A549 treated with CORT108297 at 1 μM for 4 hours (cell line): ENCODE data around the gene UTP3. TPM values are rescaled to one million over a fixed set of nuclear protein-coding genes. Genes with fewer than 3 reads are reported as not detected.

Experiments
- total RNA-seq: library from RNA; stranded (reverse); fragments of 200-300 nt; extraction: Qiagen RNA extraction; gene quantifications from 5 replicates; pipeline ENCODE4 v1.2.3, GENCODE V29; 2022

UTP3 gene
- 32.0 to 48.0 TPM (median 35.8 TPM) in 5 replicates for total RNA-seq

GRCh38 chr4:70687821-70688794, at the start of gene UTP3:
Gene UTP3, plus strand, starts transcription at chr4:70688532. Its CDS starts 146 bp downstream, at chr4:70688678.

GRCh38 chr4:70666369-70666768, 22.0 kb upstream of the UTP3 start, which contains the start of gene JCHAIN:
Gene JCHAIN, minus strand, starts transcription at chr4:70666508. Its CDS starts 18 bp downstream, at chr4:70666490.

GRCh38 chr4:70721747-70722146, 33.4 kb downstream of the UTP3 start, which contains the start of gene RUFY3:
Gene RUFY3, plus strand, starts transcription at chr4:70721964. Its CDS starts 610 bp downstream, at chr4:70722574.

Other genes with a start within 250 kb of the UTP3 start
- not detected in 5 replicates for gene MUC7, start 216.3 kb upstream of the UTP3 start, total RNA-seq
- gene AMTN, start 170.0 kb upstream of the UTP3 start, total RNA-seq, result 0.20 TPM in 1 of 5 replicates, not detected in the others
- gene AMBN, start 96.3 kb upstream of the UTP3 start, total RNA-seq, result not detected in 5 replicates
- gene ENAM, start 59.8 kb upstream of the UTP3 start, total RNA-seq, result not detected in 5 replicates
- gene JCHAIN, start 22.0 kb upstream of the UTP3 start, total RNA-seq, result 0.12 to 0.46 TPM (median 0.15 TPM) in 3 of 5 replicates, not detected in the others
- 6.4 to 8.5 TPM (median 7.7 TPM) in 5 replicates for gene RUFY3, start 33.4 kb downstream of the UTP3 start, total RNA-seq
- 72.8 to 95.4 TPM (median 77.6 TPM) in 5 replicates for gene GRSF1, start 151.4 kb downstream of the UTP3 start, total RNA-seq
- gene MOB1B, start 213.8 kb downstream of the UTP3 start, total RNA-seq, result 4.7 to 7.0 TPM (median 6.4 TPM) in 5 replicates